ENCODE results near the gene BEX2.
"Not testable (repeated sequence)": the region's sequence is repeated elsewhere in the genome, so short reads cannot be mapped to it uniquely, and the experiment has no call there.

BEX2 gene

GRCh38 chrX:103310555-103311398 is at the start of gene BEX2:
BEX2 (minus strand) TSS chrX:103310990; CDS start chrX:103309976, 1,014 bp downstream.
- no peak within 1 kb of the TSS for H3K27ac ChIP-seq
- DNase-seq (ENCODE audit: low read depth, low spot score) = peak; percentile 14

GRCh38 chrX:103360092-103360491 is 49.3 kb upstream of the BEX2 start:
- no peak for DNase-seq (ENCODE audit: low read depth, low spot score)
- no peak overlapping the region for H3K27ac ChIP-seq

- not testable (repeated sequence) for H3K27ac ChIP-seq
Measured at GRCh38 chrX:103359605-103360004, 48.8 kb upstream of the BEX2 start.

DNA sequence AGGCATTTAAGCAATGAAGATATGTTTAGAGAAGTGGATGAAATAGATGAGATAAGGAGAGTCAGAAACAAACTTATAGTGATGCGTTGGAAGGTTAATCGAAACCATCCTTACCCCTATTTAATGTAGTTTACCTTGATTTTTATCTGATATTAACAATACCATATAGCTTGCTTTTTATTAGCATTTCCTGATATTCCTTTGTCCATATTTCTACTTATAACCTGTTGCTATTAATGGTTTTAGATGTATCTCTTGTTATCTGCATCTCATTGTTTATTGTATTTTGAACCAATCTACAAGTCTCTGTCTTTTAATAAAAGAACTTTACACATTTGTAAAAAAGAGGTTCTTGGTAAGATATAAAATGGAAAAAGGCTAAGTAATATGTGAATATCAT is 47.1 kb upstream of the BEX2 start:
- no peak overlapping the region for H3K27ac ChIP-seq
- no peak for DNase-seq (ENCODE audit: low read depth, low spot score)

More at GRCh38 chrX:103359605-103360004, 48.8 kb upstream of the BEX2 start:
- DNase-seq (ENCODE audit: low read depth, low spot score) = not testable (repeated sequence)

DNA sequence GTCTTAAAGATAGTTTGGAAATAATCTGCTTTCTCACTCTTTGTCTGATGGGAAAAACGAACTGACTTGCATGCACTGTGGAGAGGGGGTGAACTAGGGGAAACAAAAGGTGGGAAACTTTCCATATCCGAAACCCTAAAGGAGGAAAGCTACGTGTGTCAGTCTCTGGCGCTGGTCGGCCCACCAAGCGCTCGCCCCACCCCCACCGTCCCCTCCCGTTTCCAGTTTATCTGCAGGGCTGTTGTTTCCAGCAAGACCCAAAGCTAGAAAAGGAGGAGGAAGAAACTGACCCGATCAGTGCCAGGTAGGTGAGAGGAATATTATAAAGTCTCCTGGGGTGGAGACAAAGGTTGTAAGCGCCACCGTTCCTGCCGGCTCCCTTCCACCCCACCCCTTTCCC is 46.1 kb upstream of the BEX2 start:
- DNase-seq (ENCODE audit: low read depth, low spot score) = no peak
- peak overlapping the region; percentile 61 for H3K27ac ChIP-seq

GRCh38 chrX:103356130-103356798 is 45.5 kb upstream of the BEX2 start, which contains the start of gene TCEAL9:
TCEAL9 (plus strand) TSS chrX:103356506; CDS start chrX:103357685, 1,179 bp downstream.
- peak within 1 kb of the TSS; percentile 61 for H3K27ac ChIP-seq
- no peak for DNase-seq (ENCODE audit: low read depth, low spot score)

- H3K27ac ChIP-seq = no peak overlapping the region
- no peak for DNase-seq (ENCODE audit: low read depth, low spot score)
Measured at GRCh38 chrX:103347682-103348397, 37.0 kb upstream of the BEX2 start.

DNA sequence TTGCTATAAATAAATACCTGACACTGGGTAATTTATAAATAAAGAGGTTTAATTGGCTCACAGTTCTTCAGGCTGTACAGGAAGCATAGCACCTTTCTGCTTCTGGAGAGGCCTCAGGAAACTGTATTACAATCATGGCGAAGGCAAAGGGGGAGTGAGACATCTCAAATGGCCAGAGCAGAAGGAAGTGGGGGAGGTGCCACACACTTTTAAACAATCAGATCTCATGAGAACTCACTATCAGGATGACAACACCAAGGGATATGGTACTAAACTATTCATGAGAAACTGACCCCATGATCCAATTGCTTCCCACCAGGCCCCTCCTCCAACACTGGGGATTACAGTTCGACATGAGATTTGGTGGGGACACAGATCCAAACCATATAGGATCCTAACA is 33.8 kb upstream of the BEX2 start:
- DNase-seq (ENCODE audit: low read depth, low spot score) = no peak
- H3K27ac ChIP-seq = no peak overlapping the region

DNA sequence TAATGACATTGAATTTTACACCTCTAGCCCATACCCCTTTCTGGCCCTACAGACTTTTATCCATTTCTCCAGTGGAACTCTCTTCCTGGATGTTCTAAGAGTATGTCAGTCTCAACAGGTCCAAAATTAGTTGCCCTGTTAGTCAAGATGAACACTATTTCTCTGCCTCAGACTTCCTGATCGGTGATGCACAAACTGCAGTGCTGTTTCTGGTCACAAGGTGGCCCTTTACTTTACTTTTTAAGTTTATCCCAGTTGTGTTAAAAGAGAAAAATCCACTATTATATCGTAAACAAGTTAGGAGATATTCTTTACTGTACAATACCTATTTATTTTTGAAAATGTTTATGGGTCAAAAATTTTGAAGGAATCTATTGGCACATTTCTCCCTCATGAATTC is 32.3 kb upstream of the BEX2 start:
- no peak for DNase-seq (ENCODE audit: low read depth, low spot score)

GRCh38 chrX:103338663-103339062 is 27.9 kb upstream of the BEX2 start:
- no peak overlapping the region for H3K27ac ChIP-seq
- no peak for DNase-seq (ENCODE audit: low read depth, low spot score)

More for the DNA sequence above, 32.3 kb upstream of the BEX2 start:
- H3K27ac ChIP-seq = no peak overlapping the region

DNA sequence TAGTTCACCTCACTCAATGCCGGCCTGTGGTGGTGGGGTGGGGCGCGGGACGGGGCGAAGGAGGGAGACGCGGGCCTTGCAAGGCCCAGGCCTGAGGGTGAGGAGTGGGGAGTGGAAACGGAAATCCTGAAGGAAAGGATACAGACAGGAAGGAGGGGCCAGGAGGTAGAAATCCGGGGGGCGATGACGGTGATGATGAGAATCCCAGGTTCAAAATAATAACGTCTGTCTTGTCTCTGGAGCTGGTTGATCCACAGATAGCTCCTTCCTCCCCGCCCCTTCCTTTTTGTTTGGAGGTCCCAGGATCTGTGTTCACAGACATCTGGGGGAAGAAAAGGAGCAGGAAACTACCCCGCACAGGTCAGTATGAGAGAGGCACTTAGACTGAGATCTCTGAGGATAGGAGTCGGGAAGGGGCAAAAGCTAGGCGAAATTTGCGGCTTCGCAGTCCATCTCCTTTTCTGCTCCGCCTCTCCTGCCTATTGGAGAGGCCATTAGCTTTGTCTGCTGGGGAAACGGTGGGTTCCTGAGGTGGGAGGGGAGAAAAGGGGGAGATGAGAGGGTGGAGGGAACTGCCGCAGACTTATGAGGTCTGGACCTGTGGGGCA is 20.0 kb upstream of the BEX2 start:
- H3K27ac ChIP-seq = no peak overlapping the region
- no peak for DNase-seq (ENCODE audit: low read depth, low spot score)

GRCh38 chrX:103329991-103330390 is 19.2 kb upstream of the BEX2 start, which contains the start of gene TCEAL7:
TCEAL7 (plus strand) TSS chrX:103330239; CDS start chrX:103331404, 1,165 bp downstream.
- DNase-seq (ENCODE audit: low read depth, low spot score) = no peak
- no peak within 1 kb of the TSS for H3K27ac ChIP-seq

- no peak for DNase-seq (ENCODE audit: low read depth, low spot score)
- no peak overlapping the region for H3K27ac ChIP-seq
Measured at GRCh38 chrX:103311399-103311780, 600 bp upstream of the BEX2 start.

- H3K27ac ChIP-seq = no peak overlapping the region
- DNase-seq (ENCODE audit: low read depth, low spot score) = no peak
Measured at GRCh38 chrX:103309860-103310554, 783 bp downstream of the BEX2 start.

GRCh38 chrX:103305666-103306065 is 5.1 kb downstream of the BEX2 start:
- H3K27ac ChIP-seq; DNase-seq (ENCODE audit: low read depth, low spot score): not testable (repeated sequence)

- no peak for DNase-seq (ENCODE audit: low read depth, low spot score)
- no peak overlapping the region for H3K27ac ChIP-seq
Measured at GRCh38 chrX:103304705-103305104, 6.1 kb downstream of the BEX2 start.

GRCh38 chrX:103293118-103293517 is 17.7 kb downstream of the BEX2 start:
- no peak overlapping the region for H3K27ac ChIP-seq
- DNase-seq (ENCODE audit: low read depth, low spot score) = no peak

DNA sequence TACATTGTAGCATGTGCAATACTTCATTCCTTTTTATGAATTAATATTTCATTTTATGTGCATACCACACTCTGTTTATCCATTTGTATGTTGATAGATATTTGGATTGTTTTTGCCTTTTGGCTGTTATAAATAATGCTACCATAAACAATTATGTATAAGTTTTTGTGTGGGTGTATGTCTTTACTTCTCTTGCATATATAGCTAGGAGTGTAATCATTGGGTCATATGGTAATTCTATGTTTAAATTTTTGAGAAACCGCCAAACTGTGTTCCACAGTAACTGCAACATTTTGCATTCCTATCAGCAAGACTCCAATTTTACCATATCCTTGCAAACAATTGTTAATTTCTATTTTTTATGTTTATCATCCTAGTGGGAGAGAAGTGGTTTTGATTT is 31.2 kb downstream of the BEX2 start:
- no peak for DNase-seq (ENCODE audit: low read depth, low spot score)
- no peak overlapping the region for H3K27ac ChIP-seq

- no peak for DNase-seq (ENCODE audit: low read depth, low spot score)
- H3K27ac ChIP-seq = no peak within 1 kb of the TSS
Measured at GRCh38 chrX:103276581-103277002, 34.2 kb downstream of the BEX2 start, which contains the start of gene TCEAL5. TCEAL5 (minus strand) TSS chrX:103276750; CDS start chrX:103274563, 2,187 bp downstream.
